NT2/D1 (cell line): ENCODE results near the gene ANKMY2.

ENCODE experiments used
- SUZ12 ChIP-seq: IDR thresholded peaks from 2 replicates; pipeline ENCODE4 v1.6.1; 2011; ENCODE audit not compliant: insufficient read length, insufficient read depth; ENCODE audit errors: extremely low read depth
- YY1 ChIP-seq: IDR thresholded peaks from 2 replicates; pipeline ENCODE4 v1.6.1; 2011; ENCODE audit not compliant: insufficient read length, insufficient read depth

DNA sequence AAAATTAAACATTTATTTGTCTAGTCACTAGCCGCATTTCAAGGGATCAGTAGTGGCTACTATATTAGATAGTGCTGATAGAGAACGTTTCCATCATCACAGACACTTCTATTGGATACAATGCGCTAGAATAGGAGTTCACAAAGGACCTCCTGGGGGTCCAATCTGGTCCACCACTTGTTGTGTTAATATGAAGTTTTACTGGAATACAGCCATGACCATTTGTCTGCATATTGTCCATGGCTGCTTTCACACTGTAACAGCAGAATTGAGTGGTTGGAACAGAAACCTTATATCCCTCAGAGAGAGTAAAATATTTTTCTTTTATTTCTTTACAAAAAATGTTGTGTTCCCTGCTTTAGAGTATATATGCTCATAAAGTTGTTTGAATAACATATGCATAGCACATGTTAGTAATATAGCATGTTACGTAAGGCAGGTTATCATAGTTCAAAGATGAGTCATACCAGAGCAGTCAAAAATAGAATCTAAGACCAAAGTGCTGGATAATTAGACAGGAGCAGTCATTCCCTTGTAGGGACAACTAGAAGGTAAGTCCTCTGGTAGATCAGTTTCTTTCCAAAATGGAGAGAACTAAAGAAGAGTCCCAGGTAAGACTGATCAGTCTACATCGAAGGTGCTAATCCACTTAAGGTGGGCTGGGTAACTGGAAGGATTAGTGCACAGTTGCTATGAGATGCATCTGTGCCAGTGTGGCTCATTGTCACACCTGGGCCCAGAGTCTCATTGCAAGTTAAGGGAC lies 15.3 kb upstream of the ANKMY2 start:
- no peak for TF ChIP-seq YY1
- TF ChIP-seq SUZ12: no peak
